CD1c-positive myeloid dendritic cell (primary cell): ENCODE data around the gene CLDN19.
A peak's percentile ranks its signal among the peaks of the same experiment; 100 is the strongest.

ENCODE experiments used
- DNase-seq: peaks from one replicate; pipeline ENCODE4 v3.0.0-alpha.2; 2016; ENCODE audit errors: extremely low spot score

CLDN19 gene, protein sequence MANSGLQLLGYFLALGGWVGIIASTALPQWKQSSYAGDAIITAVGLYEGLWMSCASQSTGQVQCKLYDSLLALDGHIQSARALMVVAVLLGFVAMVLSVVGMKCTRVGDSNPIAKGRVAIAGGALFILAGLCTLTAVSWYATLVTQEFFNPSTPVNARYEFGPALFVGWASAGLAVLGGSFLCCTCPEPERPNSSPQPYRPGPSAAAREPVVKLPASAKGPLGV

DNA sequence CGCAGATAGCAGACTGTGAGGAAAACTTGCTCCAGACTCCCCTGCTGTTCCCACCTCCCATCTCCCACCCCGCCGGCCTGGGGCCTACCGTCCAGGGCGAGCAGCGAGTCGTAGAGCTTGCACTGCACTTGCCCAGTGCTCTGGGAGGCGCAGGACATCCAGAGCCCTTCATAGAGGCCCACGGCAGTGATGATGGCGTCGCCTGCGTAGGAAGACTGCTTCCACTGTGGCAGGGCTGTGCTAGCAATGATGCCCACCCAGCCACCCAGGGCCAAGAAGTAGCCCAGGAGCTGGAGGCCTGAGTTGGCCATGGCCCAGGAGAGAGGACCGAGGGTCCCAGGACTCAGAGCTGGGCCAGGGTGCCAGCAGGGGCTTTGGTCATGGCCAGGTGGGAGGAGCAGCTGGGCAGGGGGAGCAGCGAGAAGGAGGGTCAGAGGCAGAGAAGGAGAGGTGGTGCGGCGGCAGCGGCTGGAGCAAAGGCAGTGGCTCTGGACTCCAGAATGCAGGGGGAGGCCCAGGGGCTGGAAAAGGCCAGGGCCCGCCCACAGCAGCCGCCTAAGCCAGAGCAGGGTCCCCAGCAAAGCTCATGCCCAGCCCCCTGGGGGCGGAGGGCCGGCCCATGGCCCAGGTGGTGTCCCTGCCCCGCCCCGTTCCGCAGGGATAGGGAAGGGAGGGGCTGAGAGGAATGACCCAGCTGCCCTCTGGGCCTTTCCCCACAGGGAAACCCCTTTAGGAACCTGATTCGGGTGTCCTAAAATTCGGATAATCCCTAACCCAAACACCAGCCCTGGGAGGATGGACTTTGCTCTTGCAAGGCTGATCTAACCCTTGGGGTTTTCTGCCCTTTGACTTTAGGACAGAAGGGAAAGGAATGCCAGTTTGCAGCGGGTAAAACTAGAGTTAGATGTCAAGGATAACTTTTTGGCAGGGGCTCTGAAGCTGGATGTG lies at the start of gene CLDN19:
TSS of gene CLDN19 (minus strand) at position 484 of the 948 bp plus-strand sequence. CDS start at position 311, 173 bp downstream.
- no peak for DNase-seq

DNA sequence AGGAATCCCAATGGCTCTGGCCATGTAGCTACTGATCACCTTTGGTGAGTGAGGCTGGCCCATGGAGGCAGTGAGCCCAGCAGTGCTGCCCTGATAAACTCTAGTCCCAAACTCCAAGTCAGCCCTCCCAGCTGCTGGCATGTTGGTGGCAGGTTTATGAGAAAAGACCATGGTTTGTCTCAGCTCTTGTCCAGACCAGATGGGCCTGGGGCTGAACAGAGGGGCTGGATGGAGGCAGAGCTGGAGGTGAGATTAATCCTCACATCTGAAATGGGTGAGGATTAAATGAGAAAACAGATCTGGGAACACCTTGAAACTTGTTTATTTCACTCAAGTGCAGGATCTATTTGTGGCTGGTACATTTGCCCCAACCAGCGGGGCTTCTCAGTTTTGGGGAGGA lies 48.0 kb upstream of the CLDN19 start:
- no peak for DNase-seq

DNA sequence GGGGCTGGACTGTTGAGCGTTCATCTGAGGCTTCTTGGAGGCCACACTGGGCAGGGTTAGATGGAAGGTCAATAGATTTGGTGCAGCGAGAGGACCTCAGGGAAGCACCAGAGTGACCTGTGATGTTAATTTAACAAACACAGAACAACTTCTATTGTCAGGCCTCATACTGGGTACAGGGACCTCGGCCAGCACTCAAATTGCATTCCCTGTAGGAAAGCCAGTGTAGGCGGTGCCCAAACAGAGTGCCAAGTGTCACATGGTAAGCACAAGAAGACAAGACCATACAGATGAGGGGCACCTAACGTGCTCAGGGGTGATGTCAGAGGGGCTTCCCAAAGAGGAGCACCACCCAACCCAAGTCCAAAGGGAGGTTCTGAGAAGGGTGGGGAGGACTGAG lies 46.1 kb upstream of the CLDN19 start:
- no peak for DNase-seq

DNA sequence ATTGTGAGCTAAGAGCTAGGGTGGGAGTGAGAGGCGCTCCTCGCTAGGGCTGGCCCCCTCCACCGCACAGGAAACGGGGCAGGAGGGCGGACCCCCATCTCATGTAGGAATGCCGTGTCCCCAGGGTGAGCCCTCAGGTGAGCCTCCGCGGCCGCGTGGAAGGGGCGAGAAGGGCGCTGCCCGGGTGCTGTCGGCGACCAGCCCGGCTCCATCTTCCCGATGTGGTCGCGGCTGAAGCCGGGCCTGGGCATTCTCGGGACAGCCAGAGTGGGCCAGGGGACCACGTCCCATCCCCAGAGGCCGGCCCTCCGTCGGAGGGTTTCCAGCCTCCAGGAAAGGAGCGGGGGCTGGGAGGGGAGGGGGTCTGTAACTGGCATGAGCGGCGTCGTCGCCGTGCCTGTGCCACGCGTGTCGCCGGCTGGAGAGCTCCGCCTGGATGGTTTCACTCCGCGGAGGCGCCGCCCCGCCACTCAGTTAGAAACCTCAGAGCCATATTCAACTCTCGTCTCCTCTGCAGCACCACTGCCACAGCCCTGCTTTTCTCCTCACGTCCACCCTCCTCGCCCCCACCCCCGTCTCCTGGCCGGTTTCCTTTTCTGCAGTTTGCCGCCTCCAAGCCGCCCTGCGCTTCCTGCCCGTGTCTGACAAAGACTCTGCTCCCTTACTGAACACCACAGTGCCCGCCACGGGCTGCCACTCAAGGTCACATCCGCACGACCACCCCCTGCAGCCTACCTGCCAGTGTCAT lies 45.1 kb upstream of the CLDN19 start, which contains the start of gene TMEM269:
TSS of gene TMEM269 (plus strand) at position 46 of the 748 bp plus-strand sequence. CDS start 4,903 bp downstream, outside the sequence.
- DNase-seq: peak; percentile 6

DNA sequence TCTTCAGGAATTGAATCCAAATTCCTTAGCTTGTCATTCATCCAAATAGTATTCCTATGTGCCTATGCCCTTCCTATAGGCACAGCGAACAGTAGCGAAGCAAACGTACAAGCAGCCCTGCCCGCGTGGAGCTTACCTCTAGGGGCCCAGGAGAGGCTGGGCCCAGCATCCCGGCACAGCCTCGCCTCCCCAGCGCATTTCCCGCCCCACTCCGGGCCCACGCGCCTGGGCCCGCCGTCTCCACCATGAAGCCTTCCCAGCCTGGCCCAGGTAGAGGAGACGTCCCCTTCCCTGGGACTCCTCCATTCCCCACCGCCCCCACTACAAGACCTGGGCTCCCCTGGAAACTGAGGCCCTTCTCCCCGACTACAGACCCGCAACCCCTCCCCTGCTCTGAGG lies 44.5 kb upstream of the CLDN19 start:
- no peak for DNase-seq

DNA sequence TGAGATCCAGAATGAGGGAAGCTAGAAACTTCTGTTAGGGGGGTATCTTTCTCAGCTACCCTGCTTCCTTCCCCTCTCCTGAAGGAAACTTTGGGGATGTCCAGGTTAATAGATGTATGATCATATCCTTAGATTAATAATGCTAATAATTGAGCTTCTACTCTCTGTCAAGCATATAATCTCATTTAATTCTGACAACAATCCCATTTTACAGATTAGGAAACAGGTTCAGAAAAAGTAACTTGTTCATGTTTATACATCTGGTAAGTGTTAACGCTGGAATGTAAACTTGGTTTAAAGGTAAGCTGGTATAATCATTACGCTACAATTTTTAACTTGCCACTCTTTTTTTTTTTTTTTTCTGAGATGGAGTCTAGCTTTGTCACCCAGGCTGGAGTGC lies 43.1 kb upstream of the CLDN19 start:
- no peak for DNase-seq

DNA sequence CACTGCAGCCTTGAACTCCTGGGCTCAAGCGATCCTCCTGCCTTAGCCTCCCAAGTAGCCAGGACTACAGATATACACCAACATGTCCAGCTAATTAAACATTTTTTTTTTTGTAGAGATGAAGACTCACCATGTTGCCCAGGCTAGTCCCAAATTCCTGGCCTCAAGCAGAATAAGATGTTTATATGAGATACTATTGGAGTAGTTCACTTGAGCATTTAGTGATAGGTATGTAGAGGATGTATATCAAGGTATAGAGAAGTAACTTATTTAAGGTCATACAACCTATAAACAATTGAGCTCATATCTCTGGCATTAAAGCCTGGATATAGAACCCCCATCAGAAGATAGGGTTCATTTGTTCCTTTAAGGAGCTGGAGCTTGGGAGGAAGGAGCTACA lies 40.1 kb upstream of the CLDN19 start:
- no peak for DNase-seq

DNA sequence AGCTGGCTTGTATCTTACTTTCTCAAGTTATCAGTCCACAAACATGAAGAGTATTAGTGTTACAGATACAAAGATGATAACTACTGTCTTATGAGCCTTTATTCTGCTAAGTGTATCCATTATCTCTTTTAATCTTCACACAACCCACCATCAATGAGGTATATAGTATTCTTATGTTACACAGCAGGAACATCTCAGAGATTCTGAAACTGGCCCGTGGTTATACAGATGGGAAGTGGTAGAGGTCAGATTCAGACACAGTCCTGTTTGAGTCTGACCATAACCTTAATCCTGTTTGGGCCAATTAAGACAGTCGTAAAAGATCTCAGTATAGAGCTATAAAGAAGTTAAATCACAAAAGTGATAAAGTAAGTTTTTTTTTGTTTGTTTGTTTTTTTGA lies 39.7 kb upstream of the CLDN19 start:
- no peak for DNase-seq

DNA sequence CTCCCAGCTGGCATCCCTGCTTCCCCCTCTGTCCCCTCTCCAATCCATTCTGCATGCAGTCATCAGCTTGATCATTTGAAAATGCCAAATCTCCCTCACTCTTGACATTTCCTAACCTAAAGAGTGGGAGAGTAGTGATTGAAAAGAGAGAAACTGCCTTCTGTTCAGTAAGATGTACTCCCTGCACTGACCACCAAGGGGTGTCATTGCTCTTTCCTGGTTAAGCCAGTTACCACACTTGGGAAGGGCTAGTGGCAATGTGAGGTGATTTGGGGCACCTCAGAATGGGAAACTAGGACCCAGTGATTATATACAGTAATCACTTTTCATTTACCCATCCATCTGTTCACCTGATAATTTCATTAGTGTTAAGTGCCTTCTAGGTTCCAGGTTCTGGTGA lies 37.8 kb upstream of the CLDN19 start:
- peak; percentile 37 for DNase-seq

DNA sequence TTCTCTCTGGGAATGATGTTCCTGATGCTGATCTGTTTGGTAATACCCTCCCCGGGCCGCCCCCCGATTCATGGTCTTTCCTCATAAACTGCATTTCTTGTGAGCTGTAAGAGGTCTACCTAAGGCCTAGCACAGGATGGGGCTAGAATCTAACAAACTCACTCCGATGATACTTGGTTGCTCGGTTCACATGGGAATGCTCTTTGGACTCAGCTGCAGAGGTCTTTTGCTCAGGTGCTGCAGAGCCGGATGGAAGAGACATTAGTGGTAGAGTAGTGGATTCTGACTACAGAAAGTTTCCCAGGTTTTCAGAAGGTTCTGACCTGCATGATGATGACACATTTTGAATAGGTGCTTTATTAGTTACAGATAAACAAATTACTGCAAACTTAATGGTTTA lies 36.5 kb upstream of the CLDN19 start:
- no peak for DNase-seq

DNA sequence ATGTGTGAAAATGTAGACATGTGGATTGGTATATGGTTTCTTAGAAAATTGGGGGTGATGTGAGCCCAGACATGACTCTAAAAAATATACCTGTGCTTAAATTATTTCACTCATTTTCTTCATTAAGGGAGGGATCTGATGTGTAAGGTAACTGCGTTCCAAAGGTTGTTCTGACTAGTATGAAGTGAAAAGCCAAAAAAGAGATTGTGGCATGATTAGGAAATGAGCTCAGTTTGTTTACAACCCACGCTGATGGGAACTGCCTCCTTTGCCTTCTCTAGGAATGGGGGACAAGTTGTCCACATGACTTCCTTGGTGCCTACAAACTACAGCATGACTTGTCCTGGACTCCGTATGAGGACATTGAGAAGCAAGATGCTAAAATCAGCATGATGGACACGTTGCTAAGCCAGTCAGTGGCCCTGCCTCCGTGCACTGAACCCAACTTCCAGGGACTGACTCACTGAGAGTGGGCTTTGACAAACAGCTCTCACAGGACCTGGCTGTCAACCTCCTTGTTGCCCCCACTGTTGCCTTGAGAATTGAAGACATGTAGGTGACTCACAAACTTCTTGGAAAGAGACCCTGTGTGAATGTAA lies 35.0 kb upstream of the CLDN19 start:
- DNase-seq: no peak

DNA sequence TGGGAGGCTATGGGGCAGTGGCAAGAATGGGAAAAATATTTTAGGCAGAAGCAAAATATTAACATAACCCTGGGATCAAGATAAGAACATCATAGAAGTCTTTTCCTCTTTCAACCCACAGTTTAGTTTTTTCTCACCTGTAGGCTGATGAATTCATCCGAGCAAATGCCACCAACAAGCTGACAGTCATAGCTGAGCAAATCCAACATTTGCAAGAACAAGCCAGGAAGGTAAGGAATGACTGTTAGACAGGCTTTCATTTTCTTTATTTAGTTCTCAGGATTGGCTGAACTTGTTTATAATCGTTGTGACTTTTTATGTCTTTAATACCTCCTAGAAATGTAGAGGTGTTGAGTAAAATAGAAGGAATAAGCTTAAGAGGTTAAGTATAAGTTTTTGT lies 33.4 kb upstream of the CLDN19 start:
- DNase-seq: no peak

DNA sequence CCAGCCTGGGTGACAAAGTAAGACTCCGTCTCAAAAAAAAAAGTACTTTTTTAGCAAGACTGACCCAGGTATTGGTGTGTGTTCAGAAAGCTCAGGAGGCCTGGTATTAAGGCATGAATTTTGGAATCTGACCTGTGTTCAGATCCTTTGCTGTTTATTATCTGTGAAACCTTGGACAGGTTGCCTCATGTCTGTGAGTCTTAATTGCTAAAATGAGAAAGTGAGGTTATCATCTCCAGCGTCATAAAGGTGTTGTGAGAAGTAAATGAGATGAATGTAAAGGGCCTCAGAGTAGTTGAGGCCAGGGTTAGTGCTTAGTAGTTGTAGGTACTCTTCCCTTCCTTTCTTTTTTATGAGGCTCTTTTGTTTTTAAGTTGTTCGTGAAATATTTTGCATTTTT lies 29.8 kb upstream of the CLDN19 start:
- no peak for DNase-seq

DNA sequence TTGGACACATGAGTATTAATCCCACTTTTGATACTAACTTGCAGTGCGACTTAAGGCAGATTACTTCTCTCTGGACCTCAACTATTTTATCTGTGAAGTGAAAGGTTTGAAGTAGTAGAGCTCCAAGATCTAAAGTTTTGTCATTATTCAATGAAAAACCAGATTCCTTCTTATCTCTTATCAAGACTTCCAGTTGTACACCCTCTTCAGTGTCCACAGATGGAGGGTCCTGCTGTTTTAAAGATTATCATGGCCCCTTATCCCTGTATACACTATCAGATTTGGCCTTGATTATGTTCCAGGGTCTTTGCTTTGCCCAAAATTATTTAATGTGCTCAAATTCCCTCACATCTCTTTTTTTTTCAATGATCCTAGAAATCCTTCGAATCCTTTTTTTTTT lies 28.1 kb upstream of the CLDN19 start:
- DNase-seq: no peak

DNA sequence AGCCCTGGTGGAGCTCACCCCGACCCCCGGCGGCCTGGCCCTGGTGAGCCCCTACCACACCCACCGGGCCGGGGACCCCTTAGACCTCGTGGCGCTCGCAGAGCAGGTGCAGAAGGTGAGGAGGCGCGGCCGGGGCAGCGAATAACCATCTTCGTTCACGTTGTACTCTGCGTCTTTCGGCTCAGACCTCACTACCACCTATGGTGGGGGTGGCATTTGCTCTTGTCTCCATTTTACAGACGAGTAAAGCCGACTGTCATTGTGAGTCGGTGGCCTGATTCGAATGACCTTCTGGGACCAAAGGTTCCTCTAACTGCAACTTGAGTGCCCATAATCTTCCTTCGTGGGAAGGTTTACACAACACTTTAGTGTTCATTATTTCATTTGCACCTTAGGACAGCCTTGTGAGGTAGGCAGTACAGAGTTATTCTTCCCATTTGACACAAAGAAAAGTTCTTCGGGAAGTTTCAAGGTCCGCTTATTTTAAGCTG lies 27.5 kb upstream of the CLDN19 start:
- DNase-seq: peak; percentile 46

DNA sequence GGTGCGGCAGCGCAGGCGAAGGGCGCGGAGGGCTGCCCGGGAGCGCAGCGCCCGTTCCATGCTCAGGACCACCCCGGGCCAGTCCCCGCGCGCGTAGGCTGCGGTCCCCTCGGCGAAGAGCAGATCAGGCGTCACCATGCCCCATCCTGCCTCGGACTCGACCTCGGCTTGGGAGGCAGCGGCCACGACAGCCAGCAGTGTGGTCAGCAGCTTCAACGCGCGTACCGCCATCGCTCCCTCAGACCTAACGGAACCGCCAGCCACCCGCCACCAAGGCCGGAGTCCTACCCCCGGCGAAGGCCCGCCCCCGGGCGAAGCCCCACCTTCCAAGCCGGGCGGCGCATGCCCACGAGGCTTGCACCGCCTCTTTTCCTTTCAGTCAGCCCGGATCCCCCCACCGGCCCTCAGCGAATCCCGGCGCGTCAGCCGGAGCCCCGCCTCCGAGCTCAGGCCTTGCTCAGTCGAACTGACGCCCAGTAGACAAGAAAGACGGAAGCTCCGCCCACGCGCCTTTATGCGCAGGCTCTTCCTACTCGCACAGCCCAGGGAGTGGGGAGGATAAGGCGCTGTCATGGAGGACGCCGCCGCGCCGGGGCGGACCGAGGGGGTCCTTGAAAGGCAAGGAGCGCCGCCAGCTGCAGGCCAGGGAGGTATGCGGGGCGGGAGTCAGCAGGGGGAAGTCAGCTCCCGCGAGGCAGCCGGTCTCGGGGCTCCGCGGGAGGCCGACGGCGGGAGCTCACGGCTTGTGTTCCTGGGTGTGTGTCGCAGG lies 26.9 kb upstream of the CLDN19 start, which contains the start of the genes C1orf50 and P3H1:
TSS of gene C1orf50 (plus strand) at position 509 of the 769 bp plus-strand sequence. CDS start at position 572, 63 bp downstream.
TSS of gene P3H1 (minus strand) at position 288 of the 769 bp plus-strand sequence. CDS start at position 231, 57 bp downstream.
- DNase-seq: peak; percentile 100

DNA sequence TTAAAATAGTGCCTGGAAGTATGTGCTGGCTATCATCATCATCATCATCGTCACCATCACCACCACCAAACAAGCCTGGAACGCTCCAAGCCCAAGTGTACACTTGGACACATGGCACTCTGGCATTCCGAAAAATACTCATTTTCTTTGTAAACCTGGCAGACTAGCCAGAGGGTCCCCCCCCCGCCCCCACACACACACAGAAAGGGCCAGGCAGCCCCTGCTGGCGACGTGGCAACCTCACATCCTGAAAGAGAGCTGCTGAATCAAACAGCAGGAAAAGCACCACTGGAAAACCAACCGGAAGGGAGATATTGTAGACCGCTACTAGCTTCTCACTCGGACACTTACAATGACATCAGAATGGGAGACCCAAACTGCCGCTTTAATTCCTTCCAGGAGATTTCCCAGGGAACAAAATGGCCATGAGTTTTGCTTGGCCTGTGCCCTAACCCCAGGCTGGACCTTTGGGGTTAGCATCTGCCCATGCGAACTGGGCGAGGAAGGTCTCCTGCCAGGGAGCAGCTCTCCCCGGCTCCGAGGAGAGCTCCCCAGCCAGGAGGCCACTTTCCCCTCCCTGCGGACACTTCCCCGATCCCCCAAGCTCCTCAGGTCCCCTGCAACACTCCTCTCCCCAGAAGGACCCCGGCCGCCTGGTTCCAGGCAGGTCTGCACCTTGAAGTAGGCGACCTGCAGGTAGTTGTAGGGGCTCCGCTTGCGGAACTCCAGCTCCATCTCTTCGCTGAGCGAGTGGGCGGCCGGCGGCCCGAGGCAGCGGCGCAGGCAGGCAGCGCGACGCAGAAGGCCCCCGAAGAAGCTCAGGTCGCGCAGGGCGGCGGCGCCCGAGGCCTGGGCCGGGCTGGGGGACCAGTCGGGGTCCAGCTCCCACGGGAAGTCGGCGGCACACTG lies 26.1 kb upstream of the CLDN19 start:
- peak; percentile 57 for DNase-seq

DNA sequence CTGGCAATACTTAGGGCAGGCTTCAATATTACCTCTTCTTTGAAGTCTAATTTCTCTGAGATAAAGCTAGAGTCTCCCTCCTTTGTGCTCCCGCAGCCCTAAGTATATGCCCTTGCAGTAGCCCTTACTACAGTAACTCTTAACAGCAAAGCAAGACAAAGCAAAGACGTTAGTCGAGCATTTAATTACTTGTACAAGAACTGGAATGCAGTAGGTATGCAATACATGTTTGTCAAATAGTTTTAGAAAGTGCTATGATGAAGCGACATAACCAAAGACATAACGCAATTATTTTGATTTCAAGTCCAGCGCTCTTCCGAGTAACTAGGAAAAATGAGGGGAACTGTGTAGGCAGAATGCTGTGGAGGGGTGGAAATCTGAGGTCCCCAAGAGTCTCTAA lies 25.2 kb upstream of the CLDN19 start:
- DNase-seq: no peak

DNA sequence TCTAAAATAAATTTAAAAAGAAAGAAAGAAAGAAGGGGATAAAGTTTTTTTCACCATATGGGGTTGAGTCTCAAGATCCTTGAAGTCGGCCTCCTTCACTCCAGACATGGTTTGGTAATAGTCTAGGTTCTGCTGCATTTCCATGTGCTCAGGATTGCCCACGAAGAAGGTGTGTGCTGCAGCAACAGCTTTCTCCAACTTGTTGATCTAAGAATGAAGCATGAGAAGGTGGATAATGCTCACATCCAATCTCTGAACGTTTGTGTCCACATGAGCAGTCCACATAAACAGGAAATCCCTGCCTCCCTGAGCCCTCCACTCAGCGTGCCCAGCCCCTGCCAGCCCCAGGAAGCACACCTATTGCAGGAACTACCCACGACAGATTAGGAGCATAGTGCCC lies 22.2 kb upstream of the CLDN19 start:
- DNase-seq: no peak

DNA sequence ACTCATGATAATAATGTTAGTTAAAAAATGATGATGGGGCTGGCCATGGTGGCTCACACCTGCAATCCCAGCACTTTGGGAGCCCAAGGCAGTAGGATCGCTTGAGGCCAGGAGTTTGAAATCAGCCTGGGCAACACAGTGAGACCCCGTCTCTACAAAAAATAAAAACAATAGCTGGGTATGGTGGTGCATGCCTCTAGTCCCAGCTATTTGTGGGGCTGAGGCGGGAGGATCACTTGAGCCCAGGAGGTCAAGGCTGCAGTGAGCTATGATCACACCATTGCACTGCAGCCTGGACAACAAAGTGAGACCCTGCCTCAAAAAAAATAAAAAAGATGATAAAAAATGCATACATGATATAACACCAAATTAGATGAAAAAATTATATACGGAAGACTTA lies 21.5 kb upstream of the CLDN19 start:
- DNase-seq: no peak
